ENCODE measurements around the gene ASCC1.
A peak's percentile ranks its signal among the peaks of the same experiment; 100 is the strongest.

GRCh38 chr10:72186258-72186981 is 29.7 kb downstream of the ASCC1 start:
- TF ChIP-seq CTCF (IDR thresholded peaks at IDR 0.05): no peak
- TF ChIP-seq POLR2AphosphoS5 (IDR thresholded peaks at IDR 0.05): peak in 1 of 3 donors; percentile 34
- no peak for TF ChIP-seq POLR2A (IDR thresholded peaks at IDR 0.05)

Data from stomach (tissue), 4 donors.